Muscle layer of colon (tissue), 2 donors: ENCODE results near the gene FKBP1A.

Experiments used
- H3K27ac ChIP-seq: one replicate; pipeline ENCODE4 v1.7.0; 2013; ENCODE audit warnings: low read depth, mild to moderate bottlenecking, low read length, moderate library complexity
- H3K27me3 ChIP-seq, 2 donors: one replicate each; pipeline ENCODE4 v1.7.0; 2013; ENCODE audit warnings: low read length in 2 of 2, mild to moderate bottlenecking in 2 of 2; ENCODE audit not compliant: insufficient read depth in 2 of 2, control insufficient read depth in 1 of 2
- H3K36me3 ChIP-seq: one replicate; pipeline ENCODE4 v1.7.0; 2013; ENCODE audit warnings: mild to moderate bottlenecking, low read length; ENCODE audit not compliant: insufficient read depth
- H3K4me1 ChIP-seq: one replicate; pipeline ENCODE4 v1.7.0; 2013; ENCODE audit warnings: mild to moderate bottlenecking, low read length; ENCODE audit not compliant: insufficient read depth
- H3K4me3 ChIP-seq, 2 donors: one replicate each; pipeline ENCODE4 v1.7.0; 2013; ENCODE audit warnings: low read length in 2 of 2, low read depth in 1 of 2, mild to moderate bottlenecking in 1 of 2, moderate library complexity in 1 of 2
- H3K9ac ChIP-seq: one replicate; pipeline ENCODE4 v1.7.0; 2013; ENCODE audit warnings: low read length
- H3K9me3 ChIP-seq: one replicate; pipeline ENCODE4 v1.7.0; 2013; ENCODE audit warnings: mild to moderate bottlenecking, low read length
- donor health status: abdominal sarcoma.
- donor health status: Adenocarcinoma of cecum.

Gene FKBP1A

GRCh38 chr20:1394686-1395085 lies 1.8 kb upstream of the FKBP1A start:
- Histone ChIP-seq H3K4me1 (peaks cover 31% of the 10 kb centered on the region), H3K9me3 (no peaks in the 10 kb centered on the region), H3K27me3 (peaks cover 9 to 14% of the 10 kb centered on the region in 2 donors), H3K9ac (no peak overlapping the region), H3K27ac (no peak overlapping the region), H3K4me3 (no peak overlapping the region), H3K36me3 (no peaks in the 10 kb centered on the region)

- Histone ChIP-seq H3K27me3 (peaks cover 4 to 9% of the 10 kb centered on the region in 2 donors), H3K9me3 (no peaks in the 10 kb centered on the region), H3K4me1 (peaks cover 41% of the 10 kb centered on the region), H3K4me3 (peak overlapping the region; percentile 88 to 89), H3K36me3 (no peaks in the 10 kb centered on the region), H3K27ac (peak overlapping the region; percentile 91), H3K9ac (peak overlapping the region; percentile 42)
These were observed 641 bp upstream of the FKBP1A start for GRCh38 chr20:1393507-1393882.

GRCh38 chr20:1392443-1392692 lies 486 bp downstream of the FKBP1A start:
- Histone ChIP-seq H3K4me1 (peaks cover 41% of the 10 kb centered on the region), H3K27ac (peak overlapping the region; percentile 91), H3K9me3 (no peaks in the 10 kb centered on the region), H3K36me3 (no peaks in the 10 kb centered on the region), H3K27me3 (peaks cover 0 to 4% of the 10 kb centered on the region in 2 donors), H3K9ac (peak overlapping the region; percentile 78), H3K4me3 (peak overlapping the region; percentile 88 to 89)

GRCh38 chr20:1391640-1392442 lies 1.0 kb downstream of the FKBP1A start:
- Histone ChIP-seq H3K36me3 (no peaks in the 10 kb centered on the region), H3K9ac (peak overlapping the region; percentile 78), H3K9me3 (no peaks in the 10 kb centered on the region), H3K4me1 (peaks cover 41% of the 10 kb centered on the region), H3K4me3 (peak overlapping the region; percentile 88 to 89), H3K27ac (peak overlapping the region; percentile 91), H3K27me3 (peaks cover 0 to 4% of the 10 kb centered on the region in 2 donors)

GRCh38 chr20:1390581-1391403 lies 2.1 kb downstream of the FKBP1A start:
- Histone ChIP-seq H3K27me3 (no peaks in the 10 kb centered on the region), H3K4me3 (peak overlapping the region in 1 of 2 donors; percentile 33), H3K4me1 (peaks cover 41% of the 10 kb centered on the region), H3K36me3 (peaks cover 1% of the 10 kb centered on the region), H3K9ac (peak overlapping the region; percentile 1), H3K27ac (peak overlapping the region; percentile 91), H3K9me3 (no peaks in the 10 kb centered on the region)

- H3K27ac ChIP-seq = no peak overlapping the region
- H3K36me3 ChIP-seq = peaks cover 6% of the 10 kb centered on the region
- H3K9me3 ChIP-seq = no peaks in the 10 kb centered on the region
- H3K4me3 ChIP-seq = no peak overlapping the region
- H3K27me3 ChIP-seq = no peaks in the 10 kb centered on the region
- H3K4me1 ChIP-seq = peaks cover 41% of the 10 kb centered on the region
- H3K9ac ChIP-seq = peak overlapping the region; percentile 1
These were observed 2.9 kb downstream of the FKBP1A start for GRCh38 chr20:1389703-1390580.

- Histone ChIP-seq H3K27me3 (no peaks in the 10 kb centered on the region), H3K27ac (no peak overlapping the region), H3K4me1 (peaks cover 44% of the 10 kb centered on the region), H3K4me3 (peak overlapping the region in 1 of 2 donors; percentile 14), H3K9ac (no peak overlapping the region), H3K9me3 (no peaks in the 10 kb centered on the region), H3K36me3 (peaks cover 6% of the 10 kb centered on the region)
These were observed 3.9 kb downstream of the FKBP1A start for GRCh38 chr20:1388741-1389483.

GRCh38 chr20:1388253-1388652 lies 4.6 kb downstream of the FKBP1A start:
- H3K9ac ChIP-seq = no peak overlapping the region
- H3K4me3 ChIP-seq = no peak overlapping the region
- H3K27ac ChIP-seq = no peak overlapping the region
- peaks cover 6% of the 10 kb centered on the region for H3K36me3 ChIP-seq
- peaks cover 40% of the 10 kb centered on the region for H3K4me1 ChIP-seq
- no peaks in the 10 kb centered on the region for H3K27me3 ChIP-seq
- no peaks in the 10 kb centered on the region for H3K9me3 ChIP-seq

- Histone ChIP-seq H3K36me3 (peaks cover 6% of the 10 kb centered on the region), H3K4me1 (peaks cover 50% of the 10 kb centered on the region), H3K27ac (no peak overlapping the region), H3K9ac (no peak overlapping the region), H3K9me3 (no peaks in the 10 kb centered on the region), H3K4me3 (no peak overlapping the region), H3K27me3 (no peaks in the 10 kb centered on the region)
These were observed 6.5 kb downstream of the FKBP1A start for GRCh38 chr20:1386323-1386722.

- H3K4me3 ChIP-seq = no peak overlapping the region
- no peaks in the 10 kb centered on the region for H3K27me3 ChIP-seq
- no peaks in the 10 kb centered on the region for H3K9me3 ChIP-seq
- H3K4me1 ChIP-seq = peaks cover 29% of the 10 kb centered on the region
- no peak overlapping the region for H3K9ac ChIP-seq
- H3K27ac ChIP-seq = no peak overlapping the region
- H3K36me3 ChIP-seq = peaks cover 6% of the 10 kb centered on the region
These were observed 9.0 kb downstream of the FKBP1A start for GRCh38 chr20:1383623-1384404.
